Hepatocyte (in vitro differentiated cells): ENCODE results near the gene CARMIL1. TPM values are rescaled to one million over a fixed set of nuclear protein-coding genes. Genes with fewer than 3 reads are reported as not detected.

Experiments used
- DNase-seq: peaks from one replicate; pipeline ENCODE4 v3.0.0-alpha.2; 2016; ENCODE audit warnings: low spot score
- H2AFZ ChIP-seq: fragments of 200-600 bp; sonication (generic); 2 replicates; pipeline ENCODE4 v1.6.0; 2016; ENCODE audit warnings: antibody characterized with exemption, mild to moderate bottlenecking
- H3K27ac ChIP-seq: fragments of 200-600 bp; sonication (generic); 2 replicates; pipeline ENCODE4 v1.5.1; 2016; ENCODE audit warnings: mild to moderate bottlenecking
- H3K27me3 ChIP-seq: fragments of 200-600 bp; sonication (generic); 2 replicates; pipeline ENCODE4 v1.6.1; 2016
- H3K36me3 ChIP-seq: fragments of 200-600 bp; sonication (generic); replicated peaks from 2 replicates; pipeline ENCODE4 v1.5.1; 2016; ENCODE audit warnings: low read depth; ENCODE audit not compliant: insufficient read depth
- H3K4me1 ChIP-seq: fragments of 200-600 bp; sonication (generic); 2 replicates; pipeline ENCODE4 v1.5.1; 2016; ENCODE audit warnings: mild to moderate bottlenecking, moderate library complexity; ENCODE audit not compliant: insufficient read depth
- H3K4me2 ChIP-seq: fragments of 200-600 bp; sonication (generic); 2 replicates; pipeline ENCODE4 v1.6.0; 2016
- H3K4me3 ChIP-seq: fragments of 200-600 bp; sonication (generic); 2 replicates; pipeline ENCODE4 v1.5.1; 2016; ENCODE audit warnings: mild to moderate bottlenecking
- H3K79me2 ChIP-seq: fragments of 200-600 bp; sonication (generic); 2 replicates; pipeline ENCODE4 v1.6.0; 2017; ENCODE audit warnings: mild to moderate bottlenecking
- H3K9me2 ChIP-seq: fragments of 200-600 bp; sonication (generic); replicated peaks from 2 replicates; pipeline ENCODE4 v1.6.0; 2017; ENCODE audit warnings: mild to moderate bottlenecking; ENCODE audit not compliant: insufficient read depth
- H3K9me3 ChIP-seq: fragments of 200-600 bp; sonication (generic); 2 replicates; pipeline ENCODE4 v1.5.1; 2016; ENCODE audit warnings: low read depth, mild to moderate bottlenecking
- H4K20me1 ChIP-seq: fragments of 200-600 bp; sonication (generic); 2 replicates; pipeline ENCODE4 v1.6.0; 2016; ENCODE audit warnings: mild to moderate bottlenecking; ENCODE audit not compliant: insufficient read depth, poor library complexity, severe bottlenecking
- EZH2 ChIP-seq: fragments of 200-600 bp; sonication (generic); IDR thresholded peaks from 2 replicates; pipeline ENCODE4 v1.6.1; 2016; ENCODE audit warnings: antibody characterized with exemption, mild to moderate bottlenecking, borderline replicate concordance
- EZH2phosphoT487 ChIP-seq: fragments of 200-600 bp; sonication (generic); IDR thresholded peaks from one replicate; pipeline ENCODE4 v1.6.1; 2018; ENCODE audit warnings: antibody characterized with exemption, mild to moderate bottlenecking, low read depth, moderate library complexity; ENCODE audit not compliant: unreplicated experiment, severe bottlenecking
- WGBS: methylation state at CpG from one replicate; pipeline ENCODE4 v1.1.6; 2016; ENCODE audit warnings: low lambda C conversion rate; ENCODE audit errors: missing lambda C conversion rate; 5-methylcytosine and 5-hydroxymethylcytosine counted together
- polyA plus RNA-seq: library from polyadenylated mRNA; unstranded; fragments of >200 nt; fragmentation: Nextera tagmentation; extraction: Ambion mirVana; gene quantifications from 2 replicates; pipeline ENCODE4 v1.2.1, GENCODE V29; 2016
- total RNA-seq: library from RNA; depleted of rRNA; stranded (reverse); fragments of >200 nt; gene quantifications from 2 replicates; pipeline ENCODE4 v1.2.3, GENCODE V29; 2014
- TF ChIP-seq, protein P1 (sequence below): fragments of 200-600 bp; sonication (generic); IDR thresholded peaks from 2 replicates; pipeline ENCODE4 v1.5.1; 2016; ENCODE audit warnings: antibody characterized with exemption, mild to moderate bottlenecking; ENCODE audit not compliant: poor library complexity

The CARMIL1 gene
- total and polyA plus RNA-seq, 2 experiments from 2014 or later = 19.5 to 40.6 TPM

GRCh38 chr6:25447570-25447929 is 168.4 kb downstream of the CARMIL1 start:
- TF ChIP-seq EZH2 = no peak
- TF ChIP-seq EZH2phosphoT487 = no peak
- TF ChIP-seq, protein P1, sequence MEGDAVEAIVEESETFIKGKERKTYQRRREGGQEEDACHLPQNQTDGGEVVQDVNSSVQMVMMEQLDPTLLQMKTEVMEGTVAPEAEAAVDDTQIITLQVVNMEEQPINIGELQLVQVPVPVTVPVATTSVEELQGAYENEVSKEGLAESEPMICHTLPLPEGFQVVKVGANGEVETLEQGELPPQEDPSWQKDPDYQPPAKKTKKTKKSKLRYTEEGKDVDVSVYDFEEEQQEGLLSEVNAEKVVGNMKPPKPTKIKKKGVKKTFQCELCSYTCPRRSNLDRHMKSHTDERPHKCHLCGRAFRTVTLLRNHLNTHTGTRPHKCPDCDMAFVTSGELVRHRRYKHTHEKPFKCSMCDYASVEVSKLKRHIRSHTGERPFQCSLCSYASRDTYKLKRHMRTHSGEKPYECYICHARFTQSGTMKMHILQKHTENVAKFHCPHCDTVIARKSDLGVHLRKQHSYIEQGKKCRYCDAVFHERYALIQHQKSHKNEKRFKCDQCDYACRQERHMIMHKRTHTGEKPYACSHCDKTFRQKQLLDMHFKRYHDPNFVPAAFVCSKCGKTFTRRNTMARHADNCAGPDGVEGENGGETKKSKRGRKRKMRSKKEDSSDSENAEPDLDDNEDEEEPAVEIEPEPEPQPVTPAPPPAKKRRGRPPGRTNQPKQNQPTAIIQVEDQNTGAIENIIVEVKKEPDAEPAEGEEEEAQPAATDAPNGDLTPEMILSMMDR = no peak
- no peaks in the 10 kb centered on the region for H3K9me2 ChIP-seq
- no peak for DNase-seq

GRCh38 chr6:25448965-25449538 is 169.9 kb downstream of the CARMIL1 start:
- TF ChIP-seq, protein P1 = no peak
- no peak for TF ChIP-seq EZH2
- H3K27ac ChIP-seq = no peak overlapping the region
- no peaks in the 10 kb centered on the region for H3K4me1 ChIP-seq
- no peak overlapping the region for H3K4me3 ChIP-seq
- H3K27me3 ChIP-seq = no peaks in the 10 kb centered on the region
- H3K9me2 ChIP-seq = no peaks in the 10 kb centered on the region
- H3K9me3 ChIP-seq = no peaks in the 10 kb centered on the region
- H3K4me2 ChIP-seq = no peak overlapping the region
- H2AFZ ChIP-seq = no peak overlapping the region
- H3K79me2 ChIP-seq = no peaks in the 10 kb centered on the region
- WGBS = 73% methylated on average over 2 of the region's 2 CpGs
- no peak for DNase-seq
- no peaks in the 10 kb centered on the region for H3K36me3 ChIP-seq
- H4K20me1 ChIP-seq = no peaks in the 10 kb centered on the region

More at GRCh38 chr6:25447570-25447929, 168.4 kb downstream of the CARMIL1 start:
- no peak overlapping the region for H3K4me3 ChIP-seq
- H3K79me2 ChIP-seq = no peaks in the 10 kb centered on the region
- no peaks in the 10 kb centered on the region for H3K36me3 ChIP-seq
- no peak overlapping the region for H3K27ac ChIP-seq
- no peaks in the 10 kb centered on the region for H3K9me3 ChIP-seq
- no peaks in the 10 kb centered on the region for H4K20me1 ChIP-seq
- no peak overlapping the region for H2AFZ ChIP-seq
- WGBS = 91% methylated on average over 1 of the region's 1 CpG
- H3K4me1 ChIP-seq = no peaks in the 10 kb centered on the region
- no peak overlapping the region for H3K4me2 ChIP-seq
- H3K27me3 ChIP-seq = no peaks in the 10 kb centered on the region

- Histone ChIP-seq H3K4me1 (no peaks in the 10 kb centered on the region), H3K27me3 (no peaks in the 10 kb centered on the region), H3K4me3 (no peak overlapping the region), H3K79me2 (no peaks in the 10 kb centered on the region), H2AFZ (no peak overlapping the region), H4K20me1 (no peaks in the 10 kb centered on the region), H3K36me3 (no peaks in the 10 kb centered on the region), H3K9me2 (no peaks in the 10 kb centered on the region), H3K4me2 (no peak overlapping the region), H3K27ac (no peak overlapping the region), H3K9me3 (no peaks in the 10 kb centered on the region)
- DNase-seq = no peak
- TF ChIP-seq EZH2 (no peak), EZH2phosphoT487 (no peak)
- TF ChIP-seq, protein P1 = no peak
- 60% methylated on average over 4 of the region's 4 CpGs for WGBS
These were observed 170.6 kb downstream of the CARMIL1 start for GRCh38 chr6:25449774-25450173.
